GM19324 (cell line): ENCODE measurements around the gene BANK1.
"Not testable (repeated sequence)": the region's sequence is repeated elsewhere in the genome, so short reads cannot be mapped to it uniquely, and the experiment has no call there.

Experiments
- ATAC-seq: cut with Tn5 transposase; IDR thresholded peaks from one replicate; pipeline ENCODE4 v1.9.1; 2021; ENCODE audit warnings: mild to moderate bottlenecking, moderate library complexity; ENCODE audit not compliant: unreplicated experiment, low FRiP score

Gene BANK1

DNA sequence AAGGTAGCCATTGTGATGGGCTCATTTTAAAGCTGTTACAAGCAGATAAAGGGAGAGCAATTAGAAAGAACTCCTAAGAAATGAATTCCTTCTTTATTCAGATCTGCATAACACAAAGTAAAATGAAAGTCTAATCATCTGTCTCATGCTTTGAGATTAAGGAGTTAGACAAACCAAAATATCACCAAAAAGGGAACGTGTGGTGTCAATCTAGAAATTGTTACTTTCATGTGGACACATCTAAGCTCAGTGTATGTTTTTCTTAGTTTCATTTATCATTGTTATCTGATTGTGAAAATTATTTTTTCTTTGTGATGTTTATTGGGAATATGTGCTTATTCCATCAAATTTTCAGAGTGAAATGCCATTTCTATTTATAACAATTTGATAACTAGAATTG, 80.3 kb downstream of the BANK1 start:
- no peak for ATAC-seq

DNA sequence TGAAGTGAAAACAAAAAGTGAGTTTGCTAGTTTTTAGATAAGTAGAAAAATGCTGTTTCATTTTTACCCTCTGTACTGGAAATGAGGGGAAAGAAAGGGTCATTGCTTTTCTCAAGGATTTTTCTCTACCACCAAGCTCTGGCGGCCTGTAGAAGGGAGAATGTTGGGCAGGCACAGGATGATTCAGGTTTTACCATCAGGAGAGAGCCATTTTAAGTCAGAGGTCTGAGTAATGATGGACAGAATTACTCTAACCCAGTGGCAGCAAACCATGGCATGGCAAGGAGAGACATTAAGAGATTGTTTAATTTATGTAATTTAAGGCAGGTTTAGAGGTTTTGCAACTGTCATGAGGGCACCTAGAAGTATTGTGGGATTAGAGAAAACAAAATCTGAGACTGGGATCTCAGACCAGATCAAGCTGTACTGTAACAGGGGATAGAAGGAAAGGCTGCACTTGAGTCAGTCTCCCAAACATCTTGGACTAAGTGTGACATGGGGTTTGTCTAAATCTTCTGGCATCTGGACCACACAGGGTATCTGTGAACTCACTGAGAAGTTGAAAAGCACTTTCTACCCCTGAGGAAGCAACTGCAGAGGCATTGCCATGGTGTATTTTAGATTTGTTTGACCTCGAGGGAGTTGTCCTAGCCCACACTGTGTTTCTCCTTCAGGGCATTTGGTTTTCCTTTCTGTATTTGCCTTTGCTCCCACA, 81.6 kb downstream of the BANK1 start:
- ATAC-seq, result no peak

DNA sequence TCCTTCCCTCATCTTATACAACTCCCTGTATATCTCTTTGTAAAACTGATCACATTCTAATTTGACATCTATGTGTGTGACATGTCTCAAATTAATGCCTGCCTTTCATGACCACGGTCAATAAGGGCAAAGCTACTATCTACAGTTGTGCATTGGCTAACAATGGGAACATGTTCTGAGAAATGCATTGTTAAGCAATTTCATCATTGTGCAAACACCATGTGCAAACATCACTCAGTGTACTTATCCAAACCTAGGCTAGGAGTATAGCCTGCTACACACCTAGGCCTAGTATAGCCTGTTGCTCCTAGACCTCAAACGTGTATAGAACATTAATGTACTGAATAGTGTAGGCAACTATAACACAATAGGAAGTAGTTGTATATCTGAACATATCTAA, 95.0 kb downstream of the BANK1 start:
- no peak for ATAC-seq

DNA sequence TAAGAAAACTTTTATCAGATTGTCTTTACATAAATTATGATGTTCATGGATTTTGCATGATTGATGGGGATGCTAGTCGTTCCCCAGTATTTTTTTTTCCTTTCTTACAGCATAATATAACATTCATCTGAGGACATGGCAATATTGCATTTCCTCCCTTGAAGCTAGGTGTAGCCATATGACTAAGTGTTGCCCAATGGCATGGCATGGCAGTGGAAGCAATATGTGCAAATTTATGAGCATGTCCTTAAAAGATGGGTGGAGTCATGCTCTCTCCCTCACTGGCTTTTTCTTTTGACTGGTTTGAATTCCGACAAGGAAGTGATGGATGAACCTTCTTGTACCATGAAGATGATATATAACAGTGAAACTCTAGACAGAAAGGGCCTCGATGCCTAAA, 96.3 kb downstream of the BANK1 start:
- ATAC-seq, result no peak

DNA sequence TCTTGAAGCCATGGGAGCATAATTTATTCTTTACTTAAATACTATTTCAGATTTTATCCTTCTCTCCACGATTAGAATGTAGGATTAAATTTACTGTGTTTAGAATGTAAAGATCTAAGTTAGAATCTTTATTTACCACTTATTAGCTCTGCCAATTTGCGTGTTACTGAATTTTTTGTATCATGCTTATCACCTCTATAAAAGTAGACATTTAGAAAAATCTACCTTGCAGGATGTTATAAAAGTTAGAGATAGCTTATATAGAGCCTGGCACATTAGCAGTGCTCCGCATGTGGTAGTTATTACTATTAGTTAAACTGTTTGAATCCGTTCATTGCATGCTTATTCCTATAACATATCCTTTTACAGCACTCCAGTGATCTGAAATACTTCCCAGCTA, 97.9 kb downstream of the BANK1 start:
- ATAC-seq, result no peak

DNA sequence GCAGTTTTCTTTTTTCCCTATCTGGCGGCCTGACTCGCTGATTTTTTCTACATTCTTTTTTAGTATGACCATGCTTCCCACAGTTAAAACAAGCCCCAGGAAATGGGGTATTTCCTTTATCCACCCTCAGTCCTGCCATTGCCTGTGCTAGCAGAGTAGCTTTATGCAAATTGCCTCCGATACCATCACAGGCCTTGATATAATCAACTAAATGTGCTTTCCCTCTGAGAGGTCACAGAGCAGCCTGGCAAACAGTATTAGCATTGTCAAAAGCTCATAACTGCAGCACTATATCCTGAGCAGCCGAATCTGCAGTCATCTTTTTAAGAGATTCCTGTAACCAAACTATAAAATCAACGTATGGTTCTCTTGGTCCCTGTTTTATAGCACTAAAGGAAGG, 115.0 kb downstream of the BANK1 start:
- ATAC-seq, result not testable (repeated sequence)

DNA sequence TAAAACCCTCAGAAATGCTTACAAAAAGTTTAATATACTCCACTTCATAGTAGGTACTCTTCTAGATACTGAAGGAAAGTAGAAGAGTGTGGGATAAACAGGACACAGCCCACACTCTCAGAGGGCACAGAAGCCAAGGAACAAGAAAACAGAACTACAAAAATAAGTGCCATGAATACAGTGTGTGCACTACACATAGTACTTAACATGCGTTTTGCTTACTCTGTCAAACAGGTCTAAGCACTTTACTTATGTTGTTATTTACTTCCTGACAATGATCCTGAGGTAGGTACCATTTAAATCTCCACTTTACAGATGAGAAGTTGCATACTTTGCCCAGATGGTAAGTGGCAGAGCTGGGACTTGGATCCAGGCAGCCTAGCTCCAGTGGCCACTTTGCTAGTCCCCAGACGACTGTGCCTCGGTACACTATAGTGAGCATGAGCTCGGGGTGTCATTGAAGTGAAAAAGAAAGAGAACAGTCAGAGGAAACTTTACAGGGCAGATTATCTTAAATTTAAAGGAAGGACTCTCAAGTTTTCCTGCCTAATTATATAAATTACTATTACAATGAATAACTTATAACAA, 120.3 kb downstream of the BANK1 start:
- no peak for ATAC-seq

DNA sequence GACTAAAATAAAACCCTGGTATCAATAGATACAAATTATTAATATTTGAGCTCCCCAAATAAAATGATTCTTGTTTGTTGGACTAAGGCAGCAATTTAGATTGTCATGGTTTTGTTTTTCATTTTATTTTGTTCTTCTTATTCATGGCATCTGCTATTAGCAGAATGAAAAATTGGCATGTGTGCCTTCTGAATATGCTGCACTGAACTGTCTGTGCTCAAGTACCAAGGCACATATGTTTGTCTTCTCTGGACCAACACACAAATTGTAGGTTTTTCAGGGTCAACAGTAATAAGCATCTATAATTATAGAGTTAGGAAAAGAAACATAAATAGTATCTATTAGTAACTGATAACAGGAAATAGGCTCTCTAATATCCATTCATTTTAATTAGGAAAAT, 121.1 kb downstream of the BANK1 start:
- no peak for ATAC-seq

DNA sequence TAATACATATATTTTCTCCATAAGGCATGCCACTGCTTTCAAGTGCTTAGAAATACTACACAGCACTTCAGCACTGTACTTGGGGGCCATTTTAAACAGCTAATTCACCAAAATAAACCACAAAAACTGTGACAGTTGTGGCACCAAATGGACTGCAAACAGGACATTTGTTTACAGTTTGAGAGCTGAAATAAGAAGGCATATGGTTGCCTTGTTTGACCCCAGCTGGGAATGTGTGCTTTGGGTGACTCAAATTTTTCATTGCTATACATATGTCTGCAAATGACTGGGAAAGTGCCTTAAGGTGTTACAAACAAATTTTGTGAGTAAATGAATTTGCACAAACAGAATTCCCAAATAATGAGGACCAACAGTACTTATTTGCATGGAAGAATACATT, 124.2 kb downstream of the BANK1 start:
- ATAC-seq, result no peak

DNA sequence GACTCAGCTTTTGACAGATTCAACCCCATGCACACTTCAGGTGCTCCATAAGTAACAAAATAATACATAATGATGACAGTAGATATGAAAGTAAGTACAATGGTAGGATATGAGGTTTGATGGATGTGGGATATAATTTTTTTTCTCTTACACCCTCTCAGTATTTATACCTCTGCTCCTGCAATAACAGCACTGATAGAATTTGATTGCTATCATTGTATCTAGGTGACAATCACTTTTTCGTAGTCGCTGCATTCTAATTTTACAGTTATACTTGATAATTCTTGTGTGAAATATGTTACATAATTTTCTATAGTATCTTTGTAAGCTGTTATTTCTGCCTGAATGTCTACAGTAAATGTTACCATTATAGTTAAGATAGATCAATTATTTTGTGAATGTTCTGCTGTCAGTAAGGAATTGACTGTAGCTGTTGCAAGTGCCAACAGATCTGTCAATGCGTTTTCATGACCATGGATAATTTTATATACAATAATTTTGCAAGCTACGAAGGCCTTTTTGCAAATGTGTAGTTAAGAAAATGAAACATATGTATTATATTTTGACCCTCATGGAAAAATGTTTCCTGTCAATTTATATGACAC, 128.9 kb downstream of the BANK1 start:
- no peak for ATAC-seq

DNA sequence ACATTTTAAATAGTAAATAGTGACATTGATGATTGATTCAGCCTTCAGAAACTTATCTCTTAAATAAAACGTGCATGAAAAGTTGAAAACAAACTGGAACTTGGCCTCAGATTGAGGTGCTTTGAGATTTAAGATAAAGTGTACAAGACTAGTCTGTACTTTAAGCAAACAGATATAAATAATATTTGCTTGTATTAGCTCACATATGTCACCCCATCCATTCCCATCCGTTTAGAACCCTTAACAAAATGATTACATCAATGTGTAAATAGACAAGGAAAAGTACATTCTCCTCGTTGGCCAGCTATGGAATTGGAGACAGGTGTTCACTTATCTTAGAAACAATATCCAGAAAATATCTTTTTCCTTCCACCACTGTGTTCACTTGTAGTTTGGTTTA, 130.8 kb downstream of the BANK1 start:
- no peak for ATAC-seq

DNA sequence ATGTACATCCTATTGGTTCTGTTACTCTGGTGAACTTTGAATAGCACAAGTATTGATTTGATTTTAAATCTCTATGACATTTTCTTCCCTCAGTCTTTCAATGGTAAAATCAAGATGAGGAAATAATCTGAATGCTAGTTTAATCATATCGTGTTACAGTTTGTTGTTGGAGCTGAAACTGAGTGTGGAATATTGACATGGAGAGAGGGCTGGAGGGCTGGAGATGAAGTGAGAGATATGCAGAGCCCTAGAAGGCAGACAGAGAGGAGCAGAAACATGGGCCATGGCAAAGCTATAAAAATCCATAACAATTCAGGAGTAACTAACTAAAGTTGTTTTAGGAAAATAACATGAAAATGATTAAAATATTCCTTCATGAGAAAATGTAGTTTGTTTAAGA, 141.1 kb downstream of the BANK1 start:
- ATAC-seq, result no peak

DNA sequence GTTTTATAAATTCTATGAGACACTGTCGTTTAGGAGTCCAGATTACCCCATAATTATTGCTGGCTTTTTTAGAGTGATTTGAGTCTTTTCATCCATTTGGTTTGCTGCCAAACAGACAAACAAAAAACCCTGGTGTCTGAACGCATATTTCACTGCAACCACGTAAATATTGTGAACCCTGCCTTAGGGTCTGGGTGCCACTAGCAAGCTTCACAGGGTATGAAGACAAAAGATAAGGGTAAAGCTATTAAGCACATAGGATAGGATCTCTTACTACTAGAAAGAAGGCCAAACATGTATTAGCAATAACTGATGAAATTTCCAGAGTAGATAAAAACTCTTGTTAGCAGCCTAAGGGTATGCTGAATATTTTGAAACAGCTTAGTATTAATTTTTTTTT, 143.3 kb downstream of the BANK1 start:
- no peak for ATAC-seq

DNA sequence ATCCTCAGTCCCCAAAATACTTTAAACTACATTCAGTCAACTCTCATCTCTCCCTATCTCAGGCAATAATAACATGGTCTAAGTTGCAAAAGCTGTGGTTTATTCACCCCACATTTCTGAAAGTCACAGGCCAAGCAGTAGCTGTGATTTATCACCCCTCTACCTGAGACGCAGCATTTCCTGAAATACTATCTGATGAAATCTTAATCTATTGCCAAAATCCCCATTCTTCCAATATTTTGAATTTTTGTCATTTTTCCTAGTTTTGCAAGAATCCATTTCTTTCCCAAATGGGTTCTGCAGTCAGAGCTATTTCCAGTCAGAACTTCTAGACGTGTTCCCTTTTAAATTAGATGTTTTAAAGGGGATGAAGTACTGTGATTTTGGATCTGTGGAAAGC, 148.3 kb downstream of the BANK1 start:
- no peak for ATAC-seq

DNA sequence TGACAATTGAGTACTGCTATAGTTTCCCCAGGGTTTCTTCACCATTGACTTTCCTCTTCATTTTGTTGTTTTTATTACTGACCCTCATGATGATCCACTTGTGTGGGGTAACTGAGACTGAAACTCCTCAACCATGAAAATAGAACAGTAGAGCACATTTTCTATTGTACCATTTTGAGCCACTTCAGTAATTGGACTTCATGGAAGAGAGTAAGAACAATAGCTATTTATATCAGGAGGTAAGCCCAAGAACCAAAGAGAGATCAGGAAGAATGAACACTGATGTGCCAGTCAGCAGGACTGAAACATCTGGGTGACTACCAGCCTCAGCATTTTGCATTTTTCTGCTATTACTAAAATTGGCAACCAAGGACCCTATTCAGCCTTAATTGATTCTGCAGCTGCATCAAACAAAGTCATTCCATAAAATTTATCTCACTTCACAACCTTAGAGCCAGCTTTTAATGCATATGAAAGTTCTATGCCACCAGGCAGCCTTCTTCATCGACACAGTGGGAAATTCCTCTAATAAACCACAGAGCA, 151.4 kb downstream of the BANK1 start:
- ATAC-seq, result no peak

DNA sequence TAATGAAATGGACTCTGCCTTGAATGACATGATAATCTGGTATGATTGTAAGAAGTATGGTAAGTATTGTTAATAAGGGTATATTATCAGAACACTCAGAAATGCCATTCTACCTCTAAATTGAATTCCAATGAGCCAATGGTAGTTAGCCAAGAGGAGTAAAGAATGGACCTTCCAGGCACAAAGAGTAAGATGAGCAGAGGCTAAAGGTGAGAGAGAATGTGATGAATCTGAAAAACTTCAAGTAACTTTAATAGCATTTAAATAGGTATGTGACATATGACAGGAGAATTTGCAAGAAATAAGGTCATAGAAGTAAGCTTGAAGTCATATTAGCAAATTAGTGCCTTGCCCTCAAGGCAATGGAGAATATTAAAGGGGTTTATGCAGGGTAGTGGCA, 152.4 kb downstream of the BANK1 start:
- no peak for ATAC-seq

DNA sequence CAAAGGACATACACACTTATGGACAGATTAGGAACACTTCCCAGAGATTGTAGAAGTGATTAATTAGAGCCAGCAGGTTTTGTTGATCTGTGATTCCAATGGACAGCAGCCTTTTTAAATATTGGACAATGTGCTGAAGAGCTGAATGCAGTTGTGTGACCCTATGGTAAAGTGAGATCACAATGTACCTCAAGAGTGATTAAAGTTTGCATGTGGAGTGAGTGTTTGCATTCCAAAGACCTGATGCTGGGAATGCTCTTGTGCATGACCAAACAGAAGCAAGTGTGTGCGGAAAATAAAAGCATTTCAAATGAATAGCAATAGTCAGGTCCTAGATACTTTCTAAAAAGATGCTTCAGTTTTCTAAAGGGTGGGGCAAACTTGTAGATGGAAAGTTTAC, 154.1 kb downstream of the BANK1 start:
- no peak for ATAC-seq

DNA sequence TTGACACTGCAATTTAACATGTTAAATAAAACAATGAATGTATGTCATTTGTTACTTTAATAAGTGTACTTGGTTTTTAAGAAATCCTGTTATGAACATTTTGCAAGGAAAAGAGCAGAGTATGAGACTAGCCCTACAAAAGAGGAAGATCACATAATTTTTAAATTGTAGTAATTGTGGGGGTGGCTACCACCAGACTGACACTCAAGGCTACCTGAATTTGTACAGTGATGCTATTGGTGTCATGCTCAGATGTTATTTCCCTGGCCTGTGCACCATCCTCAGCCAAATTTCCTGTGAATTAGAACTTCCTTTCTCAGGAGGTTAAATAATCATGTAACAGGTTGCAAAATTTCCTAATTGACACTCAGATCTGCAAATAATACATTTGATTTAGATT, 157.5 kb downstream of the BANK1 start:
- ATAC-seq, result no peak

DNA sequence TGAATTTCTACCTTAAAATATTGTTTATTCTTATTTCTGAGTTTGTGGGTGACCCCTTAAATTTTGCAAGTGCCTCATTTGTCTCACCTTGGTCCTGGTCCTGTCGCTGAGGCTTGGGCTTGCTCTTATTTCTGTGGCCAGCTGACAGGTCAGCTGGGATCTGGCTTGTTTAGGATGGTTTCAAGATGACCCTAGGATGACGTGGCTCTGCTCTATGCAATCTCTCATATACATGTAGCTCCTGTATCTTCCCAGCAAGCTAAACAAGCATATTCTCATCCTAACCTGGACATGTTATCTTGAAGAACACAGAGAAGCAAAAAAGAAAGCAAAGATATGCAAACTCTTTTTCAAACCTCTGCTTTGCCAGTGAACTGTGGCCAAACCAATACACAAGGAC, 158.4 kb downstream of the BANK1 start:
- no peak for ATAC-seq

DNA sequence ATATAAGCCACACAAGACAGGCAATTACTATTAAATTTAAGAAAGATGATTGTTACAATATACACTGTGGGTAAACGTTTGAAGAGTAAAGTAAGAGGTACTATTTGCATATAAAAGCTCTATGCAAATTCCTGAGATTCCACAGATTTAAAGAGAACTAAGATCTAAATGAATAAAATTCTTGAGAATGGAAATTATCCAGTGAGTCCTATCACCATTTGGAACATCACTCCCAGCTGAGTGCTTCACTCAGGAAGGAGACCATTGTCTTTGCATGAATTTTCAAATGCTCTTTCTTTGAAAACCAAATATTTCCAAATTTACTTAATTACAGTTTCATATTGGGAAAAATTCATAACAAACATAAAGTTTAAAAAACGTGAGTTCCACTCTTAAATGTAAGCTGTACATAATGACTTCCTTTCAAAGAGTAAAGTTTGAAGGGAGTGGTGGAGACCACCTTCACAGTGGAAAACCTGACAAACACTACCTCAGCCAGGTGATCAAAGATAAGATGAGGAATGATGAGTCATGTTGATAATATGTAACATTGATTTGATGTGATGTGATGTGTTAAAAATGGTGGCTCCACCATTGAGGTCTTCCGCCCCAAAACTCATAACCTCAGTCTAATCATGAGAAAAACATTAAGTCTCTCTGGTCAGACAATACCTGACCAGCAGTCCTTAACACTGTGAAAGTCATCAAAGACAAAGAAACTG, 159.9 kb downstream of the BANK1 start:
- no peak for ATAC-seq

DNA sequence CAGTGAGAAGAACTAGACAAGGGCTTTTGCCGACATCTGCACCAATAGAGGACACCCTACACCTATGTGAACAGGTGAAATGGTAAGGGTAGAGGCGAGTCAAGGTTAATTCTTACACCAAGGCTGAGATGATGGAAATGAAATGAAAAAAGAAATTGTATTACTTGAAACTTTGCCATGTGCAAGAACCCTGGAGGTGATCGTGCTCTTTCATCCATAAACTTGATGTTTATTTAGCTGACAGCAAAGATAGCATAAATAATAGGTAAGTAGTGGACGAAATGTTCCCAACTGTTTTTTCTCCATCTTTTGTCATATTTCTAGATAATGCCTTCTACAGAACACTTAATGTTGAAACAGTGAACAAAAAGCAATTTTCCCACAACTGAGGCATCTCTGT, 162.5 kb downstream of the BANK1 start:
- no peak for ATAC-seq
